ENCODE measurements around the gene MRRF.

GRCh38 chr9:122236681-122237080, 28.0 kb upstream of the MRRF start:
- TF ChIP-seq REST (IDR thresholded peaks at IDR 0.05; ENCODE audit: insufficient read depth in 1 of 2, low read depth in 2 of 2, low read length in 2 of 2) (no peak), TAF1 (IDR thresholded peaks at IDR 0.05; ENCODE audit: borderline replicate concordance, insufficient read depth, low read length) (no peak)
